Skeletal muscle cell (primary cell): ENCODE measurements around the gene HSPA12A.

ENCODE experiments used
- DNase-seq: peaks from one replicate; pipeline ENCODE4 v3.0.0-alpha.2; 2010; ENCODE audit warnings: low read depth
- H3K4me3 ChIP-seq: 2 replicates; pipeline ENCODE4 v1.5.1; 2011; ENCODE audit warnings: low read depth, mild to moderate bottlenecking, control low read depth, low read length, moderate library complexity

The HSPA12A gene

DNA sequence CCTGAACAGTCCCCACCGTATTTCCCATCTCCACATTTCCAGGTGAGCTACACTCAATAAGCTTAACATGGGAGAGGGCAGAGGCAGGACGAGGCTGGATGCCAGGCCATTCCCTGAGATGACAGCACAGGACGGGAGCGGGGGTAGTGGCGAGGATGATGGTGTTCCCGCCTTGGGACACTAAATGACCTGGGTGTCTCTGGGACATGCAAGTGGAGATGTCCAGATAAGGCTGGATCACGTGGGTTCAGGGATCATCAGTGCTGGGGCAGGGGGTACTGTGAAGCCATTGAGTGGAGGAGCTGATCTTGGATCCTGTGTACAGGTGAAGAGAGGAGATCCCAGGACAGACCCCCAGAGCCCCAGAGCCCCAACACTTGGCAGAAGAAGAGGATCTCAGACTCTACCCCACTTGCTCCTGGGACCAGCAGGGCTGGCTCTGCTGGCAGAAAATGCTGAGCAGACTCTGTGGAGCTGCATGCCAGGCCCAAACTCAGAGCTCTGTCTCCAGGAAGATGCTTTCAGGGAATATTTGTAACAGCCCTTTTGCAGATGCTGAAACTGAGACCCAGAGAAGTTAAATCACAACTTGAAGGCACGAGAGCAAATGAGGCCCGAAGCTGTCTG lies 29.7 kb upstream of the HSPA12A start:
- no peak for DNase-seq
- no peak overlapping the region for H3K4me3 ChIP-seq

DNA sequence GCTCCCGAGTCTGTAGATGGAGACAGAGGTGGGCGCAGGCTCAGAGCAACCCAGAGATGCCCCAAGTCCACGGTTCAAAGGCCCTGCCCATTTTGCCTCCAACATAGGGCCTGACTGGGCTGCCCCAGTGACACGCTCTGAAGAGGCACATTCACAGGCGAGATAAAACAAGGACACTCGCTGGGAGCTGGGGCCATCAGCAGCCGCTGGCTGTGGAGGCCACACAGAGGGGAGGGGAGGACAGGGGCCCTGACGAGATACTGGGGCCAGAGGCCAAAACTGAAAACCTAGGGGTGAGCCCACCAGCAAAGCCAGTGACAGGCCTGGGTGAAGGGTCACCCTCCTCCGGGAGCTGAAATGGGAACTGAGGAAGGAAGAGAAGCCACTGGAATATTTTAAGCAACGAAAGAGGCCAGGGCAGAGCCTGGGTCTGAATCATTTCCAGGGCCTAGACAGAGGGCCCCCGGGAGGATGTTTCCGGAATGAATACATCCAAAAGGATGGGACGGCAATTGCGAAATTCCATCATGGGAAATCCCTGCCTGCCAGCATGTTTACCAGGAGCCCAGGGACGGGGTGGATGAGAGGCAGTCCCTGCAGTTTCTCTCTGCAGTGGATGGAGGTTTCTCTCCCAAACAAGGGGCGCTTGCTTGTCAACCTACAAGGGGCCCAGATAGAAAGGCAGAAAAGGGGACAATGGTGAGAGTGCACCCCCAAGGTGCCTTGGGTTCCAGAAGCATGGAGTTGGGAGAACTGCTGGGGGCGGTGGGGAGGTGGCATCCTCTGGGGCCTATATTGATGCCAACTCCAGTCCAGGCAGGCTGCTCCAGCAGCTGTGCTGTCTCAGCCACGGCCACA lies 29.0 kb upstream of the HSPA12A start:
- no peak overlapping the region for H3K4me3 ChIP-seq
- DNase-seq, result peak; percentile 84

- no peak for DNase-seq
- H3K4me3 ChIP-seq, result no peak overlapping the region
Observed at GRCh38 chr10:116770281-116770680, 27.9 kb upstream of the HSPA12A start.

GRCh38 chr10:116769791-116770190 lies 27.4 kb upstream of the HSPA12A start:
- peak; percentile 88 for DNase-seq
- H3K4me3 ChIP-seq, result no peak overlapping the region

GRCh38 chr10:116769368-116769767 lies 27.0 kb upstream of the HSPA12A start:
- DNase-seq, result no peak
- H3K4me3 ChIP-seq, result no peak overlapping the region

GRCh38 chr10:116768786-116769185 lies 26.4 kb upstream of the HSPA12A start:
- H3K4me3 ChIP-seq, result no peak overlapping the region
- DNase-seq, result no peak

DNA sequence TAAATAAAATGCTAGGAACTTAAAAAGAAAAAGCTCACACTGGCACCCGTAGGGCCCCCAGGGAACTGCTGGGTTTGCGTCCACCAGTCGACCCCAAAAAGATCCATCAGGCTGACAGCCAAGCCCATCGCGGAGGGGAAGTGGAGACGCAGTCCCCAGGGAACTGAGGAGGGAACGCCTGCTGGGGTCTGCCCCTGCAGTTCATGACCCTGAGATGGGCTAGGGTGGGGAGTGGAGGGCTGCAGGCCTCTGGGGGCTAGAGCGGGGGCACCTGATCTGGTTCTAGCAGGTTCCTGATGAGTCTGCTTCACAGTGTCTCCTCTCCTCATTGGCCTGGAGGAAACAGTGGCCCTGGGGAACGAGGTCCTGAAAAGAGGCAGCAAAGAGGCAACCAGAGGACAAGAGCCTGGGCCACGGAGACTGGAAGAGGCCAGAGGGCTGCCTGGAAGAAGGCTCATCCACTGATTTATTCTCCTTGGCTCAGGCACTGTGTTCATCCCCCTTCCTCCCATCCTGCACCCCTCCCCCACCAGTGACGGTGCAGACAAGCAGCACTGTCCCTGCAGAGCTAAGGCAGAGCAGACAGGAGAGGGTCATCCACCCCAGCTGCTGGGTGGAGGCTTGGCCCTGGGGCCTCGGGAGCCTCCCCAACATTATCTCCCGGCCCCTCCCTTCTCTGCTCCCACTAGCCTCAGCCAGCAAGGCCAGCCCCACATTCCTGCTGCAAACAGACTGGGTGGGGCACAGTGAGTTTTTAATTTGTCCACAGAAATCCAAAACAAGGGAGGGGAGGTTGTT lies 24.7 kb upstream of the HSPA12A start:
- H3K4me3 ChIP-seq, result no peak overlapping the region
- no peak for DNase-seq

- H3K4me3 ChIP-seq, result no peak overlapping the region
- DNase-seq, result no peak
Observed at GRCh38 chr10:116766241-116766827, 24.0 kb upstream of the HSPA12A start.

DNA sequence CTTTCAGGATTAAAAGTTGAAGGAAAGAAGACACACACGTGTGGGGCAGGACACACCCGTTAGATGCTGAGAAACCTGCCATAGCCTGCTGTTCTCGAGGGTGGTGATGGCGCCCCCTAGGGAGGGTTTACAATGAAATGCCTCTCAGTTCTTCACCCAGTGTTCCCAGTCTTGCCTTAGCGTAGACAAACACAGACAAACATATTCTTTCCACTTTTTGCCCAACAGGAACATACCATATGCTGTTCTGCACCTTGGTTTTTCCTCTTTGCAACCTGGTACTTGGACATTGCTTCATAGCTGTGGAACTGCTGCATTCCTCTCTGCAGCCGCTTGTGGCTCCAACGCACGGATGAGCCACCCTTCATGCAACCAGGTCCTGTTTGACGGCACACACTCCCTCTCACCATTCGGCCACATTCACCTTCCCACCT lies 23.3 kb upstream of the HSPA12A start:
- H3K4me3 ChIP-seq, result no peak overlapping the region
- DNase-seq, result no peak

- no peak overlapping the region for H3K4me3 ChIP-seq
- no peak for DNase-seq
Observed at GRCh38 chr10:116764979-116765378, 22.6 kb upstream of the HSPA12A start.

- no peak for DNase-seq
- H3K4me3 ChIP-seq, result no peak overlapping the region
Observed at GRCh38 chr10:116763440-116763839, 21.1 kb upstream of the HSPA12A start.

- H3K4me3 ChIP-seq, result no peak overlapping the region
- DNase-seq, result no peak
Observed at GRCh38 chr10:116761883-116762282, 19.5 kb upstream of the HSPA12A start.

GRCh38 chr10:116760919-116761318 lies 18.6 kb upstream of the HSPA12A start:
- no peak overlapping the region for H3K4me3 ChIP-seq
- no peak for DNase-seq

DNA sequence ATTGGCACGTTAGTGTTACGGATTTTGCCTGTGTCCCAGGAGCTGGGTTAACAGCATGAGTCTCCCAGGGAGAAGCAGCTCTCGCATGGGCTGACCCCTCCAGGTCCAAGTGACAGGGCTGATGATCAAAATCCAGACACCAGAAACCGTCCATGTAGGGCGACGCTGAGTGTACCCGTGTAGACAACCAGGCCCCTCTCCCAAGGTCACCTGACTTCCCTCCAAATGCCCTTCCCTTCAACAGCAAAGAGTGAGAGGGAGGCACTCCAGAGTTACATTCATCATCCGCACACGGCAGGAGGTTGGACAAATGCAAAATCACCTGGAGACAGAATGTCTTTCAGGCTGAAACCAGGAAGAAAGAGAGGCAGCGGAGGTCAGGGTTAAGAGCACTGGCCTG lies 14.9 kb upstream of the HSPA12A start:
- no peak for DNase-seq
- no peak overlapping the region for H3K4me3 ChIP-seq

DNA sequence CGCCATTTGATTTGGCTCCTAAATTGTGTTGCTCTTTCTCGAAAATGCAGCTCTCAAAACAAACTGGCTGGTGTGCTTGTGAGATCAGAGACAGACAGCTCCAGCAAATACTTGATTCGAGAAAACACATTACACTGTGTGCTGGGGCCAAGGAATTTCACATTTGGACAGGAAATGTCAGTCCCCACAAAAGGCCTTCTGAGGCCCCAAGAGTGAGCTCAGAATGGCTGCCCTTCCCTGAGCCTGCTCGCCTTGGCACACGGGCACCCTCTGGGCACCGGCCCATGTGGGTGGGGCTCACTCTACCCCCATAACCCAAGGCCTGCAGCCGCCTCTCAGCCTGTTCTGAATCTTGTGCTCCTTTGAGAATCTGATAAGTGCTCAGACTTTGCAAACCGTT lies 13.9 kb upstream of the HSPA12A start:
- no peak for DNase-seq
- no peak overlapping the region for H3K4me3 ChIP-seq

DNA sequence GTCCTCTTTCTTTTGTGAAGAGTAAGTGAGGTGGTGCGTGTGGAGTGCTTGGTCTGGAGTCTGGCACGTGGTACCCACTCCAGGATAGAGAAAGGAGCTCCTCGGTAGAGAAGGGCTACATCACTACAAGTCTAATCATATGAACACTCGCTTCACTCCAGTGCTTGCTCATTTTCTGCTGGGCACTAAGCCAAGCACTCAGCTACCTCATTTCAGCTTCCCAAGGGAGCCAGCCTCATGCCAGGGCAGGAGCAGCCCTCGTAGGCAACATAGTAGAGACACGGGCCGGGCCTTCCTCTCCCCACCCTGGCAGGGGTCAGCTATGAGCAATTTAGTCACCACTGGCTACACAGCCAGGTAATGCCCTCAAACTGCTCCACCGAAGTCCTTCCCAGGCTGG lies 11.4 kb upstream of the HSPA12A start:
- DNase-seq, result no peak
- H3K4me3 ChIP-seq, result no peak overlapping the region

DNA sequence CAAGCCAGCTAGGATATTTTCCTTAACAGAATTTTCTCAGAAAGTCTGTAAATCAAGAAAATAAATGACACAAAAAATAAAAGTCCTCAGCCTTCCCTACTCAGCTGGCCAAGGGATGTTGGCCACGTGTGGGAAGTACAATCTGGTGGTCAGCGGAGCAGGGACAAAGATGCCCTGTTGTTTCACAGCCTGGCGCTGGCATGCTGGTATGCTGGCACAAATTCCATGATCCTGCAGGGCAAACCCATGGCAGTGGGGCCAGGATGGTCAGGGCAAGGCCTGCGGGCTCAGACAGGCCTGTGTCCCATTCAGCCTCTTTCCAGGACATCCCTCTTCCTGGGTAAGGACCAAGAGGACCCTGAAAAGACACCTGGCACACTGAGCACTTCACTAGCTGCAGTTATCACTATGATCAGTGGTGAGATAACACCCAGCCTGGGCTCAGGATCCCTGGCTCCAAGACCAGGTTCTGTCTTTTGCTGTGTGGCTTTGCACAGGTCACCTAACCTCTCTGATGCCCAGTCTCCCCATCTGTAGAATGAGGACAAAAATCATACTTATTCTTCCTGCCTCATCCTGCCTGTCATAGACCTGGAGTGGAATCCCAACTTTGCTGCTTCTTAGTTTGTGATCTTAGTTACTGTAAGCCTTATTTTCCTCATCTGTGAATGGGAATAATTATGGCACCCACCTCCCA lies 10.8 kb upstream of the HSPA12A start:
- no peak overlapping the region for H3K4me3 ChIP-seq
- DNase-seq, result no peak

- DNase-seq, result no peak
- H3K4me3 ChIP-seq, result no peak overlapping the region
Observed at GRCh38 chr10:116752563-116752962, 10.2 kb upstream of the HSPA12A start.

GRCh38 chr10:116748471-116748870 lies 6.1 kb upstream of the HSPA12A start:
- no peak overlapping the region for H3K4me3 ChIP-seq
- DNase-seq, result no peak
